Natural killer cell treated with Interleukin-12 subunit alpha and Interleukin-12 subunit beta and Interleukin-15 and Interleukin-18, amount 100 ng/mL, for 72 hours (primary cell): ENCODE data around the gene MAEA. TPM values are rescaled to one million over a fixed set of nuclear protein-coding genes. Genes with fewer than 3 reads are reported as not detected.
"Not testable (repeated sequence)": the region's sequence is repeated elsewhere in the genome, so short reads cannot be mapped to it uniquely, and the experiment has no call there.

Experiments used
- ATAC-seq, 2 donors: fragments of 150-1000 bp; cut with Tn5 transposase in 1 of 2; sonication (Bioruptor Pico), chemical (Tn5 transposase) in 1 of 2; 2 replicates each; pipeline ENCODE4 v1.10.0; 2021
- DNase-seq: peaks from one replicate; pipeline ENCODE4 v3.0.0; 2022; ENCODE audit warnings: low spot score
- H3K27ac Mint-ChIP-seq, 2 donors: 1 replicate in 1 of 2; 2 replicates in 1 of 2; pipeline ENCODE4 v1.8.0; 2022; ENCODE audit warnings: mixed read lengths in 2 of 2, mild to moderate bottlenecking in 1 of 2, moderate library complexity in 1 of 2
- H3K27me3 Mint-ChIP-seq, 2 donors: 1 replicate in 1 of 2; 2 replicates in 1 of 2; pipeline ENCODE4 v1.8.0; 2022; ENCODE audit warnings: mixed read lengths in 2 of 2
- H3K36me3 Mint-ChIP-seq: one replicate; pipeline ENCODE4 v1.8.0; 2022; ENCODE audit warnings: mixed read lengths
- H3K4me1 Mint-ChIP-seq, 2 donors: 1 replicate in 1 of 2; 2 replicates in 1 of 2; pipeline ENCODE4 v1.8.0; 2022; ENCODE audit warnings: low read depth in 2 of 2, mixed read lengths in 2 of 2, mild to moderate bottlenecking in 1 of 2
- H3K4me3 Mint-ChIP-seq: one replicate; pipeline ENCODE4 v1.8.0; 2022; ENCODE audit warnings: mixed read lengths
- H3K9me3 Mint-ChIP-seq: 2 replicates; pipeline ENCODE4 v1.8.0; 2022; ENCODE audit warnings: mixed read lengths
- total RNA-seq, 2 donors: library from RNA; stranded (reverse); gene quantifications; one replicate each; pipeline ENCODE4 v1.2.3, GENCODE V29; 2022

MAEA gene
- total RNA-seq, 2 donors from 2014 or later = 60.1 to 93.7 TPM

DNA sequence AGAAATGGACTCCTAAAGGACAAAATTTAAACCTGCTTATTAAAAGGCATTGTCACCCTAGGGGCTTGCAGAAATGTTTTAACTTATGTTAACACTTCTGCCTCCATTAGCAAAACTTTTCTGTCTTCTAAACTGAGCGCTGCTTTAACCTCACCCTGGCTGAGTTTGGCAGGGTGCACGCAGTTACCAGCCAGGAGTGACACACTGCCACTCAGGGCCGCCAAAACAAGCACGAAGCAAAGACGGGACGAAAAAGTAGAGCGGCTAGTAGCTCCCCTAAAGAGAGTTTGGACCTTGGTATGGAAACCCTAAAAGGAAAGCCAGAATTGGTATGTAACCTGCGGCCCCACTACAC is 33.6 kb downstream of the MAEA start:
- ATAC-seq (no peak), DNase-seq (no peak)
- no peaks in the 10 kb centered on the region for H3K27me3 Mint-ChIP-seq
- no peaks in the 10 kb centered on the region for H3K36me3 Mint-ChIP-seq
- H3K9me3 Mint-ChIP-seq = no peaks in the 10 kb centered on the region
- H3K27ac Mint-ChIP-seq = no peak overlapping the region
- H3K4me3 Mint-ChIP-seq = no peak overlapping the region
- peaks cover 0 to 5% of the 10 kb centered on the region in 2 donors for H3K4me1 Mint-ChIP-seq

DNA sequence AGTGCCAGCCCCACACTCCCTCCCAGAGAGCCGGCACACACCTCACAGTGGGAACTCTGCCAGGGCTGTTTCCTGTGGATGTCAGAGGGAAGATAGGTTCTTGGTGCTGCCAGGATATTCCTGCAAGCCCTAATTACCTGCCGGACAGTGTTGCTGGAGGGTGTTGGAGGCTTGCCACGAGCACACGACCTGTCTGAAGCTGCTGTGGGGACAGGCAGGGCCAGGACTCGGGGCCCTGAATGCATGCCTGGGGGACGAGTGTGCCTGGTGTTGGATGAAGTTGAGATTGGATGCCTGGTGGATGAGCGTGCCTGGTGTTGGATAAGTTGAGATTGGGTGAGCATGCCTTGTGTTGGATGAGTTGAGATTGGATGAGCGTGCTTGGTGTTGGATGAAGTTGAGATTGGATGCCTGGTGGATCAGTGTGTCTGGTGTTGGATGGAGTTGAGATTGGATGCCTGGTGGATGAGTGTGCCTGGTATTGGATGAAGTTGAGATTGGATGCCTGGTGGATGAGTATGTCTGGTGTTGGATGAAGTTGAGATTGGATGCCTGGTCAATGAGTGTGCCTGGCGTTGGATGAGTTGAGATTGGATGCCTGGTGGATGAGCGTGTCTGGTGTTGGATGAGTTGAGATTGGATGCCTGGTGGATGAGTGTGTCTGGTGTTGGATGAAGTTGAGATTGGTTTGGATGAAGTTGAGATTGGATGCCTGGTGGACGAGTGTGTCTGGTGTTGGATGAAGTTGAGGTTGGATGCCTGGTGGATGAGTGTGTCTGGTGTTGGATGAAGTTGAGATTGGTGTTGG is 34.1 kb downstream of the MAEA start:
- Mint-ChIP-seq H3K4me1 (peaks cover 0 to 3% of the 10 kb centered on the region in 2 donors), H3K4me3 (no peak overlapping the region), H3K9me3 (no peaks in the 10 kb centered on the region), H3K27ac (no peak overlapping the region), H3K27me3 (no peaks in the 10 kb centered on the region), H3K36me3 (no peaks in the 10 kb centered on the region)
- no peak for DNase-seq
- no peak for ATAC-seq

DNA sequence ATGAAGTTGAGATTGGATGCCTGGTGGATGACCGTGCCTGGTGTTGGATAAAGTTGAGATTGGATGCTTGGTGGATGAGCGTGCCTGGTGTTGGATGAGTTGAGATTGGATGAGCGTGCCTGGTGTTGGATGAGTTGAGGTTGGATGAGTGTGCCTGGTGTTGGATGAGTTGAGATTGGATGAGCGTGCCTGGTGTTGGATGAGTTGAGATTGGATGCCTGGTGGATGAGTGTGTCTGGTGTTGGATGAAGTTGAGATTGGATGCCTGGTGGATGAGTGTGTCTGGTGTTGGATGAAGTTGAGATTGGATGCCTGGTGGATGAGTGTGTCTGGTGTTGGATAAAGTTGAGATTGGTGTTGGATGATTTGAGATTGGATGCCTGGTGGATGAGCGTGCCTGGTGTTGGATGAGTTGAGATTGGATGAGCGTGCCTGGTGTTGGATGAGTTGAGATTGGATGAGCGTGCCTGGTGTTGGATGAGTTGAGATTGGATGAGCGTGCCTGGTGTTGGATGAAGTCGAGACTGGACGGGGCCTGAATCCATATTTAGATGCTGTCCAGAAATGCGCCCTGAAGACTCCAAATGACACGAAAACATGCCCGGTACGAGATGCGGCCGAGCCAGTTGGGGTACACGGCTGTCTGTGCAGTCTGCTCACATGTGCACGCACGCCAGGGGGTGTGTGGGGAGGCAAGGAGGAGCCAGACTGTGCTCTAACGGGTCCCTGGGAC is 34.9 kb downstream of the MAEA start:
- not testable (repeated sequence) for H3K27ac Mint-ChIP-seq, H3K9me3 Mint-ChIP-seq, H3K4me3 Mint-ChIP-seq, DNase-seq, ATAC-seq, H3K27me3 Mint-ChIP-seq, H3K36me3 Mint-ChIP-seq
- H3K4me1 Mint-ChIP-seq = peaks cover 7 to 10% of the 10 kb centered on the region in 2 donors

DNA sequence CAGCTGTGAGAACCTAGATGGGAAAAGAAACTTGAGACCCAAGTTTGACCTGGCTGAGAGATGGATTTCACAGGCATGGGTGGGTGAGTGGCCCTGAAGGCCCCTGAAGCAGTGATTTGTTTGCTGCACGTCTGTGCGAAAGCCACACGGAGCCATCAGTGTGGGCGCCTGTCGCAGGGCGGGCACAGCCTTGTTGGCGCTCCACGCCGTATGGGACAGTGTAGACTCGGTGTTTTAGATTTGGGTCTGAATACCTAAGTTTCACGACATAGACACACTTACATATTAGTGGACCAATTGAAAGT is 35.4 kb downstream of the MAEA start:
- Mint-ChIP-seq H3K9me3 (no peaks in the 10 kb centered on the region), H3K27ac (no peak overlapping the region), H3K4me1 (peaks cover 7 to 12% of the 10 kb centered on the region in 2 donors), H3K27me3 (no peaks in the 10 kb centered on the region), H3K36me3 (no peaks in the 10 kb centered on the region), H3K4me3 (no peak overlapping the region)
- DNase-seq (no peak), ATAC-seq (no peak)

DNA sequence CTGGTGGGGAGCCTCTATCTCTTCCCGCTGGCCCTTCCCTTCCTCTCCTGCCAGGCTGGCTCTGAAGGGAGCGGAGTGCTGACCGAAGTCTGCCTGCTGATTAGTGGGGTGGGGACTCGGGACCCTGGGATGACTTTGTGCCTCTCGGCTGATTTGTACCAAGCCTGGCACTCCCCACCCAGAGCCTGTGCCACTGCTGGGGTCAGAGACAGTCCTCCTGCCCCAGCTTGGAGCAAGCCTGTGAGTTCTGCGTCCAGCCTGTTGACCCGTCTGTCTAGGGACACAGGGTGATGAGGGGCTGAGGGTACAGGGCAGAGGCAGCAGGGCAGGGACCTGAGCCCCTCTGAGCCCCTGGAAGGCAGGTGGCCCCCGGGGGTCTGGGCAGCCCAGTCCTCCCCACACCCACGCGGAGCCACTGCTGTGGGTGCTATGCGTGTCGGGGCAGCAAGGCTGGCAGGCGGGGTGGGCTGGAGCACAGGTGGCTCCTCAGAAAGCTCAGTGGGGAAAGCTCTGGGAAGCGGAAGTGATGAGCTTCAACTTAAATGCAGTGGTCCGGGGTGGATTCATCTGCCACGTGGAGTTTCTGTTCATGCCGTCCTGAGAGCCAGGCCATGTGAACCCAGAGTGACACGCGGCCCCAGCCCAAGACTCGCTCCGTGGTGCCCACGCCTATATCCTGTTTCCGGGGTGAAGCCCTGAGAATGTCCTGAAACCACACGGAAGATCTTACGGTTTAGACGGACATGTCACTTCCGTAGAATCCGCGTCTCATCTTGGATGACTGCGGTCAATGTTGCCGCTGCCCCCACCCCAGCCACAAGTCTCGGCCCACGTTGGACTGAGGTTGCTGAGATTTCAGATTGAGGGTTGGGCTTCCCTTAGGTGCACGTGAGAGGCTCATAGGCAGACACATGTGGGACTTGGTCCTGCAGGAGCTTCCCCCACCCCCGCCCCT is 36.3 kb downstream of the MAEA start:
- H3K4me1 Mint-ChIP-seq = peaks cover 16 to 20% of the 10 kb centered on the region in 2 donors
- no peak for DNase-seq
- ATAC-seq = no peak
- no peaks in the 10 kb centered on the region for H3K36me3 Mint-ChIP-seq
- no peaks in the 10 kb centered on the region for H3K27me3 Mint-ChIP-seq
- H3K9me3 Mint-ChIP-seq = no peaks in the 10 kb centered on the region
- H3K27ac Mint-ChIP-seq = no peak overlapping the region
- H3K4me3 Mint-ChIP-seq = no peak overlapping the region

DNA sequence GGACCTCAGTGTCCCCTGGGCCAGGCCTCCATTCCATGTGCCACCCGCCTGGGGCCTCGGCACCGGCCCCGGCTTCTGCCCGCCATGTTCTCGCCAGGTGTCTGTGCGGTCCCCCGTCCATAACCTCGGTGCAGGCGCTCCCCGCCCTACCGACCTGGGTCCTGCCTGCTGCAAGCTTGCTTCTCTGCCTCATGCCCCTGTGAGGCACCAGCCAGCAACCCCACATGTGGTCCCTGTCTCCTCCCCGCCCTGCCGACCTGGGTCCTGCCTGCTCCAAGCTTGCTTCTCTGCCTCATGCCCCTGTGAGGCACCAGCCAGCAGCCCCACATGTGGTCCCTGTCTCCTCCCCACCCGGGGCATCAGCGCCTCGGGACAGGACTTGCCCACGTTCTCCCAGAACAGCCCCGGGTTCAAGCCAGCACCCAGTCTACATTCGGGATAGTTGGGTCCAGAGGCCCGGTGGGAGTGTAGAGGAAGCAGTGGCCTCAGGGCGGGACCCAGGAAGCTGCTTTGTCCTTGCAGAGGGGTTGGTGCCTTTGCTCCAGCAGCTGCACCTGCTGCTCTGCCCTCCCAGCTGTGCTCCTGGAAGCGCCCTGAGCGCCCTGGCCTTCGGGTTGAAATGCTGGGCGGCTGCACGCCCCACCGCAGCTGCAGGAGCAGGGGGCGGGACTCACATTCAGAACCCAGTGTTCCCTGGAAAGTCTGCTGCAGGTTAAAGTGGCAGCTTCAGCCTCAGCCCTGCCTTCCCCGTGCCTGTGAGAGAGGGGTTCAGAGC is 37.2 kb downstream of the MAEA start:
- H3K9me3 Mint-ChIP-seq = no peaks in the 10 kb centered on the region
- H3K27ac Mint-ChIP-seq = no peak overlapping the region
- peaks cover 23 to 24% of the 10 kb centered on the region in 2 donors for H3K4me1 Mint-ChIP-seq
- H3K36me3 Mint-ChIP-seq = no peaks in the 10 kb centered on the region
- H3K27me3 Mint-ChIP-seq = no peaks in the 10 kb centered on the region
- H3K4me3 Mint-ChIP-seq = no peak overlapping the region
- ATAC-seq (no peak), DNase-seq (no peak)

DNA sequence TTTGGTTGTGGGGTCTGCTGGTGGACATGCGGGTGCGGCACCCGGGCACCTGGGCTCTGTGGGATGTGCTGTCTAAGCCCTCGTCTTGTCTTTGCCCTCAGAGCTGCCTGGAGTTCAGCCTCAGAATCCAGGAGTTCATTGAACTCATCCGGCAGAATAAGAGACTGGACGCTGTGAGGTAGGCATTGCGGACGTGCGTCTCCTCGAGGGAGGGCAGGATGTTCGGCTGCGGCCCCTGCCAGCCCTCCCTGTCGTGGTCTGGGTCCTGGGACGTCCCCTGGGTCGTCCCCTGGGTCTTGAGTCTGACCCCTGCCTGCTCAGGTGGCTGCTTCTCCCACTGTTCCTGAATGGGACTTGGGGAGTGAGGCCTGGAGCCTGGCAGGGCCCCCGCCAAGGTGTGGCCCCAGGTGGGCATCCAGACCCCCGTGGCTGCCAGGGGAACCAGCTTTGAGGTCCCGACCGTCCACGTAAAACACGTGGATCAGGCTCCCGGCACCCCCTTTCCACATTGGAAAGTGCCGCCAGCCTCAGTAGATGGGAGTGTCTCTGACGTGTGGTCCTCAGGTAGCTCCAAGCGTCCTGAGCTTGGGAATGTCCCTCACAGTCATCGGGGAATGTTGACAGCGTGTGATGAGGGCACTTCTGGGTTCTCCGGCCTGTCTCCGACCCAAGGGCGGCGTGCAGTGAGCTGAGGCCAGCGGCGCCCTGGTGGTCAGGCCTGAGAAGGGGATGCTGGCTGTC is 38.0 kb downstream of the MAEA start:
- H3K4me3 Mint-ChIP-seq = no peak overlapping the region
- H3K9me3 Mint-ChIP-seq = no peaks in the 10 kb centered on the region
- no peak overlapping the region for H3K27ac Mint-ChIP-seq
- peaks cover 23 to 24% of the 10 kb centered on the region in 2 donors for H3K4me1 Mint-ChIP-seq
- DNase-seq (no peak), ATAC-seq (no peak)
- no peaks in the 10 kb centered on the region for H3K27me3 Mint-ChIP-seq
- H3K36me3 Mint-ChIP-seq = no peaks in the 10 kb centered on the region

DNA sequence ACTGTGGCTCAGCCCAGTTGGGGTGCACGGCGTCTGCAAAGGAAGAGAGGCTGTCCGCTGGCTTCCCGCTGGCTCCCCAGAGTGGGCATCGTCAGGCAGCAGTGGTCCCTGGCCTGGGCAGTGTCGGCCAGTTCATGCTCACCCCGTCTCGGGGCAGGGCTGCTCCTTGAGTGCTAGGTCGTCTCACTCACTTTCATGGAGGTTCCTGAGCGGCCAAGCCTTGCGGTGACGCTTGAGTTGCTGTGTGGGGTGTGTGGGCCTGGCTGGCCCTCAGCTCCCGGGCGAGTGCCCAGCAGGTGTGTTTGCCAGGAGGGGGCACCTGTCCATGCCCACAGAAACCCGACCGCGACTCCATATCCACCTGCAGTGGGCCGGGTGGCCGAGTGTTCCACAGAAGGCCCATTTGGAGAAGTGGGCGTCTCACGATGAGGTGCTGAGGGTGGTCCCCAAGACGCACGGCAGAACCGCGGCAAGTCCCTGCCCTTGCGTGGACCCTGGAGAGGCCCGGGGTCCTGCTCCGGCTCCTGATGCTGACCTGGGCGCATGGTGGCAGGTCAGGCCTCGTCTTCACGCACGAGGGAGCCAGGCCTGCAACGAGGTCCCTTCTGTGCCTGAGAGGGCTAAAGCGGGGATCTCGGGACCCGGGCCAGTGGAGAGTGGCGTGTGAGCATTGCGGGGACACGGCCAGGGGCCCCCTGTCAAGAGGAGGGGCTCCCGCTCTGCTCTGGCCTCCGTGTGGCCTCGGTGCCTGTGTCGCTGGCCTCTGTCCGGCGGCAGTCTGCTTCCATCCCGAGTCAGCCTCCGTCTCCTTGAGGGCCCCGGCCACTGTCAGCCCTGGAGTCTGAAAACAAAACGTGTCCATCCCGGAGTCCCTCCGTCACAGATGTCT is 38.8 kb downstream of the MAEA start:
- no peak for DNase-seq
- no peak for ATAC-seq
- H3K27me3 Mint-ChIP-seq = no peaks in the 10 kb centered on the region
- H3K36me3 Mint-ChIP-seq = no peaks in the 10 kb centered on the region
- peaks cover 23 to 24% of the 10 kb centered on the region in 2 donors for H3K4me1 Mint-ChIP-seq
- H3K4me3 Mint-ChIP-seq = no peak overlapping the region
- H3K9me3 Mint-ChIP-seq = no peaks in the 10 kb centered on the region
- peak overlapping the region in 1 of 2 donors; percentile 21 for H3K27ac Mint-ChIP-seq

DNA sequence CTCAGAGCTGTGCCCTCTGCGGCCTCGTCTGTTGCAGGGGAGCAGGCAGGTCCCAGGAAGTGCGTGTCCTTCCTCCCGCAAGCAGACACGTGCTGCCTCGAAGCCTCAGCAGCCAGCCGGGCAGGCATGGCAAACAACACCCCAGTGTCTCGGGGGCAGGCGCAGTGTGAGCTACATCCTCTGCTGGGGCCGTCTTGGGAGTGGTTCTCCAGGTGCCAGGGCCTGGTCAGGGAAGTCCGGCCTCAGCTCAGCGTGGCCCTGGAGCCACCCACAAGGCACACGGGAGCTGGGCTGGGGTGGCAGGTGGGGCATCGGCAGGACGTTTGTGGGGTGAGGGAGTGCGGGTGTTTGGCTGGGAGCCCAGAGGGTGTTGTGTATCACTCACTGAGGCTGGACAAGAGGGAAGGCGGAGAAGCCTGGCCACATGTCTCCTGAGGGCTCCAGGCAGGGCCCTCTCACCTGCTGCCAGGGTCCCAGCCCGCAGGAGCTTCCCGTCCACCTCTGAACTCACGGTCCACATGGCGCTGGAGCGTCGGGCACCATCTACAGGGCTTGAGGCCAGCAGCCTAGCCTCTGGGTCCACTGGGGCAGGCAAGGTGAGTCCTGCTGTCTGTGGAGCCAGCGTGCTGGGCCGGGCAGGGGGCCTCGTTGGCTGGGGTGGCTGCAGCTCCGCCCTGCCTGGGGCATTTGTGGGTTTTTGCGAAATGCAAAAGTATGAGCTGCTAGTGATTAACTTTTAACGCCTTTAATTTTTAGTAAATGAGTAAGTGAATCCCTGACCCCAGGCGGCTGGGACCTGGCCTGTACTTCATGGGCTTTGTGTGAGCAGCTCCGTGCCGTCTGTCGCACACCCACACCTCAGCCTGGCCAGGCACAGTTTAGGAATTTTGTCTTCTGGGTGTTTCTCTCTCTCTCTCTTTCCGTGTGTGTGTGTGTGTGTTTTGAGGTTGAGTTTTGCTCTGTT is 40.0 kb downstream of the MAEA start:
- peak overlapping the region; percentile 75 for H3K4me3 Mint-ChIP-seq
- peak overlapping the region; percentile 77 to 84 for H3K27ac Mint-ChIP-seq
- DNase-seq (no peak), ATAC-seq (peak in 1 of 2 donors; percentile 43)
- no peaks in the 10 kb centered on the region for H3K27me3 Mint-ChIP-seq
- H3K4me1 Mint-ChIP-seq = peaks cover 23 to 28% of the 10 kb centered on the region in 2 donors
- H3K9me3 Mint-ChIP-seq = no peaks in the 10 kb centered on the region
- H3K36me3 Mint-ChIP-seq = peaks cover under 1% of the 10 kb centered on the region

DNA sequence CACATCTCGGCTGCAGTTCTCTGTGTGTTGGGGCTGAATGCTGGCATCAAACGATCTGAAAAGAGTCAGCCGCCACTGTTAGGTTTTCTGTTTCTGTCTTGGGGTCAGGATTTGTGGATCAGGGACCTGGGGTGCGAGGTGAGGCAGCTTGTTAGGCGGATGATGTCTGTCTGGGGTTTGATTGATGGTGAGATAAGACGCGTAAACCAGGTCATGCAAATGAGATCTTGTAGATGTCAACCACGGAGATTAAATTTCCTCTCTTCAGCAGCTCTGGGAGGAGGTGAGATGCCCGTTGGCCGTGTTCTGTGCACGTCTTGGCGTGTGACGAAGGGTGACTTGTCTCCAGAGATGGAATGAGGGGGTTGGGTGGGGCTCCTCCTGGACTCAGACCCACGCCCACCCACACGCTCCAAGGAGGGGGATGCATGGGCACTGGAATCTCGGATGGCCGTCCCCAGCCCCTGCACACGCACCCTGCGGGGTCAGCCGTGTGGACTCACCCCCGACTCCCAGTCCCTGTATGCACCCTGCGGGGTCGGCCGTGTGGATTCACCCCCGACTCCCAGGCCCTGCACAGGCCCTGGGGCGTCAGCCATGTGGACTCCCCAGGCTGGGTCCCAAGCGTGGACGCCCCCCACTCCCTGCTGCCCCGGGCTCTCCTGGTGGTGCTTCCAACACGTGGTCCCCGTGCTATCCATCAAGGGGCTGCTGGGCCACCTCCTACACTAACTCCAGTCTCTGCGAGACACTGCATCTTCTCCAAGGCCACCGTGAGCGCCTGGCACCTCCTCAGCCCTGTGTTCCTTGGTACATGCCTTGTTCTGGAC is 41.3 kb downstream of the MAEA start:
- ATAC-seq (peak; percentile 44 to 87), DNase-seq (no peak)
- Mint-ChIP-seq H3K9me3 (peaks cover 5% of the 10 kb centered on the region), H3K4me3 (peak overlapping the region; percentile 75), H3K36me3 (peaks cover 7% of the 10 kb centered on the region), H3K27me3 (no peaks in the 10 kb centered on the region), H3K4me1 (peaks cover 29 to 33% of the 10 kb centered on the region in 2 donors), H3K27ac (peak overlapping the region; percentile 77 to 84)
